ENCODE measurements around the gene ATP2C2.

The ATP2C2 gene

DNA sequence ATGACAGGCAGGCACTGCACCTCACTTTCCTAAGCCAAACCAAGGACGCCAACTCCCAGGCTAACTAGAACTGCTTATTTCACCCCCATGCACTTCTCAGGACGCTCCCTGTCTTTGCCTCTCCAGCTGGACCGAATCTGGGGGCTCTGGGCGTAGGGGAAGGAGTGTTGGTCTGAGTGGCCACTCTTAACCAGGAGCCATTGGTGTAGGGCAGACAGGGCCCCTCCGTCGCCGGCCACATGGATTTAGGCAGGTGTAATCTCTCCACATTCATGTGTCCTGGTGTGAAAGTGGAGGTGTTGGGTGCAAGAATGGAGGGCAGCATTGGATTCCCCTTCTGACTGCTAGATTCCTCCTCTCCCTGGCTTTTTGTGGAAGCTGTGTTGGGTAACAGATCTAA, 9.8 kb downstream of the ATP2C2 start:
- H3K36me3 ChIP-seq (ENCODE audit: insufficient read depth, low read length), result no peaks in the 10 kb centered on the region
- no peaks in the 10 kb centered on the region for H3K9me2 ChIP-seq (ENCODE audit: low read depth, low read length)
- H4K20me1 ChIP-seq (ENCODE audit: insufficient read depth, low read length), result no peaks in the 10 kb centered on the region
- no peak overlapping the region for H3K9ac ChIP-seq (ENCODE audit: low read length)
- H3K79me2 ChIP-seq (ENCODE audit: insufficient read depth, low read length), result no peaks in the 10 kb centered on the region
- no peak overlapping the region for H2AFZ ChIP-seq (ENCODE audit: low read length)
- no peak for TF ChIP-seq EZH2 (IDR thresholded peaks at IDR 0.05; ENCODE audit: borderline replicate concordance, low read length)
- TF ChIP-seq, protein P1, sequence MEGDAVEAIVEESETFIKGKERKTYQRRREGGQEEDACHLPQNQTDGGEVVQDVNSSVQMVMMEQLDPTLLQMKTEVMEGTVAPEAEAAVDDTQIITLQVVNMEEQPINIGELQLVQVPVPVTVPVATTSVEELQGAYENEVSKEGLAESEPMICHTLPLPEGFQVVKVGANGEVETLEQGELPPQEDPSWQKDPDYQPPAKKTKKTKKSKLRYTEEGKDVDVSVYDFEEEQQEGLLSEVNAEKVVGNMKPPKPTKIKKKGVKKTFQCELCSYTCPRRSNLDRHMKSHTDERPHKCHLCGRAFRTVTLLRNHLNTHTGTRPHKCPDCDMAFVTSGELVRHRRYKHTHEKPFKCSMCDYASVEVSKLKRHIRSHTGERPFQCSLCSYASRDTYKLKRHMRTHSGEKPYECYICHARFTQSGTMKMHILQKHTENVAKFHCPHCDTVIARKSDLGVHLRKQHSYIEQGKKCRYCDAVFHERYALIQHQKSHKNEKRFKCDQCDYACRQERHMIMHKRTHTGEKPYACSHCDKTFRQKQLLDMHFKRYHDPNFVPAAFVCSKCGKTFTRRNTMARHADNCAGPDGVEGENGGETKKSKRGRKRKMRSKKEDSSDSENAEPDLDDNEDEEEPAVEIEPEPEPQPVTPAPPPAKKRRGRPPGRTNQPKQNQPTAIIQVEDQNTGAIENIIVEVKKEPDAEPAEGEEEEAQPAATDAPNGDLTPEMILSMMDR (IDR thresholded peaks at IDR 0.05; ENCODE audit: low read length), result no peak
- H3F3A ChIP-seq (ENCODE audit: insufficient read depth, low read length), result no peaks in the 10 kb centered on the region
- no peak overlapping the region for H3K4me2 ChIP-seq (ENCODE audit: low read length)
- H3K9me3 ChIP-seq (ENCODE audit: low read length), result no peaks in the 10 kb centered on the region
- H3K4me1 ChIP-seq (ENCODE audit: insufficient read depth, low read length, severe bottlenecking), result no peaks in the 10 kb centered on the region
- no peak overlapping the region for H3K4me3 ChIP-seq (ENCODE audit: low read depth, low read length, poor library complexity, severe bottlenecking)
- no peak overlapping the region for H3K27ac ChIP-seq (ENCODE audit: low read depth, low read length, poor library complexity, severe bottlenecking)
- no peaks in the 10 kb centered on the region for H3K27me3 ChIP-seq (ENCODE audit: insufficient read depth, low read length)

DNA sequence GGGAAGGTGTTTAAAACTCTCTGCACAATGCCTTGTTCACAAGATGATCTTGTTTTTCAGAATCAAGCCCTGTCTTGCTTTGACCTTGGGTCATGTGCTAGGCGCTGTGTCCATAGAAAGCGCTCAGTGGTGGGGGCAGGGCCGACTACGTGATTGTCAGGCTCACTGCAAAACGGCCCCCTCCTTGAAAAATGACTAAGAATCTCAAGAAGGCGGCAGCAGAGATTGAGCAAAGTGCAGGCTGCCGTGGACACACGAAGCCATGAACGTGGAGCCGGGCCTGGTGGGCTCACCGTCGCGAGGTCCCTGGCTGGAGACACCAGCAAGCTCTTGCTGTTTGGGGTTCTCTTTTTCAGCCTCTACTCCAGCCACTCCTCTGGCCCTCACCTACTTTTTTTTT, 10.2 kb downstream of the ATP2C2 start:
- no peak overlapping the region for H3K9ac ChIP-seq (ENCODE audit: low read length)
- TF ChIP-seq, protein P1 (IDR thresholded peaks at IDR 0.05; ENCODE audit: low read length), result no peak
- no peak for TF ChIP-seq EZH2 (IDR thresholded peaks at IDR 0.05; ENCODE audit: borderline replicate concordance, low read length)

DNA sequence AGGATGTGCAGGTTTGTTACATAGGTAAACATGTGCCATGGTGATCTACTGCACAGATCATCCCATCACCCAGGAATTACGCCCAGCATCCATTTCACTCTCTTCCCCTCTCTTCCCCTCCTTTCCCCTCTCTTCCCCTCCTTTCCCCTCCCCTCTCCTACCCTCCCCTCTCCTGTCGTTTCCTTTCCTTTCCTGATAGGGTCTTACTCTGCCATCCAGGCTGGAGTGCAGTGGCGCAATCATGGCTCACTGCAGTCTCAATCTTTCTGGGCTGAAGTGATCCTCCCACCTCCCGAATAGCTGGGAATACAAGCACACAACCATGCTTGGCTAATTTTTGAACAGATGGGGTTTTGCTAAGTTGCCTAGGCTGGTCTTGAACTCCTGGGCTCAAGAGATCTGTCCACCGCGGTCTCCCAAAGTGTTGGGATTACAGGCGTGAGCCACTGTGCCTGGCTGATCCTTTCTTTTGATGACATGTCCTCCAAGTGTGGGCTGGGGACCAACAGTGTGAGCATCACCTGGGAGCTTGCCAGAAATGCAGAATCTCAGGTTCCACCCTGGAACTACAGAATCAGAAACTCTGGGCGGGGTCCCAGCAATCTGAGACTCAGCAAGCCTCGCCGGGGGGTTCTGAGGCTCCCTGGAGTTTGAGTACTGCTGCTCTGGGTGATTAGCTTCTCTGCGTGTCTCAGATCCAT, 10.8 kb downstream of the ATP2C2 start:
- H3K4me1 ChIP-seq (ENCODE audit: insufficient read depth, low read length, severe bottlenecking), result no peaks in the 10 kb centered on the region
- H3K9me2 ChIP-seq (ENCODE audit: low read depth, low read length), result no peaks in the 10 kb centered on the region
- H3K4me3 ChIP-seq (ENCODE audit: low read depth, low read length, poor library complexity, severe bottlenecking), result no peak overlapping the region
- H3F3A ChIP-seq (ENCODE audit: insufficient read depth, low read length), result no peaks in the 10 kb centered on the region
- H4K20me1 ChIP-seq (ENCODE audit: insufficient read depth, low read length), result no peaks in the 10 kb centered on the region
- H3K9me3 ChIP-seq (ENCODE audit: low read length), result no peaks in the 10 kb centered on the region
- no peak overlapping the region for H3K9ac ChIP-seq (ENCODE audit: low read length)
- no peaks in the 10 kb centered on the region for H3K79me2 ChIP-seq (ENCODE audit: insufficient read depth, low read length)
- no peak overlapping the region for H2AFZ ChIP-seq (ENCODE audit: low read length)
- H3K27ac ChIP-seq (ENCODE audit: low read depth, low read length, poor library complexity, severe bottlenecking), result no peak overlapping the region
- no peaks in the 10 kb centered on the region for H3K27me3 ChIP-seq (ENCODE audit: insufficient read depth, low read length)
- no peak overlapping the region for H3K4me2 ChIP-seq (ENCODE audit: low read length)
- TF ChIP-seq, protein P1 (IDR thresholded peaks at IDR 0.05; ENCODE audit: low read length), result no peak
- TF ChIP-seq EZH2 (IDR thresholded peaks at IDR 0.05; ENCODE audit: borderline replicate concordance, low read length), result no peak
- no peaks in the 10 kb centered on the region for H3K36me3 ChIP-seq (ENCODE audit: insufficient read depth, low read length)

More for the DNA sequence above, 10.2 kb downstream of the ATP2C2 start:
- Histone ChIP-seq H3K27ac (ENCODE audit: low read depth, low read length, poor library complexity, severe bottlenecking) (no peak overlapping the region), H3K4me1 (ENCODE audit: insufficient read depth, low read length, severe bottlenecking) (no peaks in the 10 kb centered on the region), H3K4me2 (ENCODE audit: low read length) (no peak overlapping the region), H3K9me2 (ENCODE audit: low read depth, low read length) (no peaks in the 10 kb centered on the region), H2AFZ (ENCODE audit: low read length) (no peak overlapping the region), H3K4me3 (ENCODE audit: low read depth, low read length, poor library complexity, severe bottlenecking) (no peak overlapping the region), H4K20me1 (ENCODE audit: insufficient read depth, low read length) (no peaks in the 10 kb centered on the region), H3K36me3 (ENCODE audit: insufficient read depth, low read length) (no peaks in the 10 kb centered on the region), H3F3A (ENCODE audit: insufficient read depth, low read length) (no peaks in the 10 kb centered on the region), H3K27me3 (ENCODE audit: insufficient read depth, low read length) (no peaks in the 10 kb centered on the region), H3K79me2 (ENCODE audit: insufficient read depth, low read length) (no peaks in the 10 kb centered on the region), H3K9me3 (ENCODE audit: low read length) (no peaks in the 10 kb centered on the region)

Data from OCI-LY1 (cell line).